HTERT RPE-1 (cell line): ENCODE measurements around the gene KCTD15.
"Not testable (repeated sequence)": the region's sequence is repeated elsewhere in the genome, so short reads cannot be mapped to it uniquely, and the experiment has no call there.

Experiments used
- in situ Hi-C: fragments of 300-500 bp; cut with MboI; formaldehyde crosslinking; loops from 4 replicates; pipeline ENCODE4 v1.14.3; 2020; ENCODE audit warnings: low sequenced_read_pairs

KCTD15 gene

GRCh38 chr19:33813391-33814101 is 16.9 kb downstream of the KCTD15 start:
- in situ Hi-C loops, result no loop called here

DNA sequence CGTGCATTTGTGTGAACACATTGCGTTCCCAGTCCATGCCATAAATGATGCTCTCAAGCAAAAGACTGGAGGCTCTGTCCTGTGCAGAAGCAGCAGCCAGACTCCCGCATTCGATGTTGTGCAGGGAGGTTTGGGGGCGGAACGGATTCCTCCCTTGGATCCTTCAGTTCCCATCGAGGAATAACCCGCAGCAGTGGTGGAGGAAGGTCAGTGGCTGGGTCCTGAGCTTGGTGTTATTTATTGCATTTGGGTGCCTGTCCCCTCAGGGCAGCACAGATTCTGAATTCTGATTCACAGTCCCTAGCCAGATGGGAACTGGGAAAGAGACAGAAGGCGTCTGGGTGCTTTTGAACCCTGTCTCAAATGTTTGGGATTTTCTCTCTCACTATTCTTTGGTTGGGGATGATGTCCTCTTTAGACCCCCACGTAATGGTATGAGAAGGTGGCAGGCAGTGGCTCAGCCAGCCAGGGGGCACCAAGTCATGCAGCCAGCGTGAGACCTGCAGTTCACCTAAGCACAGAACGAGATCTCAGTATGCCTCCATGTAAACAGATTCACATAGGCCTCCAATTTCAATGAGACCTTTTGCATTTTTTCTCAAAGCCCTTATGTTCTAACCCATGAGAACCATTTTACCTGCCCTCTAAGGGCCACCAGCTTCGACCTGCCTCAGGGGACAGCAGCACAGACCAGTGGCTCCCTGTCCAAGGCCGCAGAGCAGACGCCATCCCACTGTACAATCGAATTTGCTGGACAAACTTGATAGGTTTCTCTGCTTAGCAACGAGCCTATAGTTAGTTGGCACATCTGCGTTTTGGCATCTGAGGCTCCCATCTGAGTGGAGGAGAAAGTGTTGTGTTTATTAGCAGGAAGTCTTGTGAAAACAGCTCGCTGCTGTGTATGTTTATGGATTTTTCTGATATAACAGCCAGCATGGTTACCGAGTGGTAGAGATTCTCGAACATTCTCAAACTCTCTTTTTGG is 17.8 kb downstream of the KCTD15 start:
- in situ Hi-C loops, result no loop called here

DNA sequence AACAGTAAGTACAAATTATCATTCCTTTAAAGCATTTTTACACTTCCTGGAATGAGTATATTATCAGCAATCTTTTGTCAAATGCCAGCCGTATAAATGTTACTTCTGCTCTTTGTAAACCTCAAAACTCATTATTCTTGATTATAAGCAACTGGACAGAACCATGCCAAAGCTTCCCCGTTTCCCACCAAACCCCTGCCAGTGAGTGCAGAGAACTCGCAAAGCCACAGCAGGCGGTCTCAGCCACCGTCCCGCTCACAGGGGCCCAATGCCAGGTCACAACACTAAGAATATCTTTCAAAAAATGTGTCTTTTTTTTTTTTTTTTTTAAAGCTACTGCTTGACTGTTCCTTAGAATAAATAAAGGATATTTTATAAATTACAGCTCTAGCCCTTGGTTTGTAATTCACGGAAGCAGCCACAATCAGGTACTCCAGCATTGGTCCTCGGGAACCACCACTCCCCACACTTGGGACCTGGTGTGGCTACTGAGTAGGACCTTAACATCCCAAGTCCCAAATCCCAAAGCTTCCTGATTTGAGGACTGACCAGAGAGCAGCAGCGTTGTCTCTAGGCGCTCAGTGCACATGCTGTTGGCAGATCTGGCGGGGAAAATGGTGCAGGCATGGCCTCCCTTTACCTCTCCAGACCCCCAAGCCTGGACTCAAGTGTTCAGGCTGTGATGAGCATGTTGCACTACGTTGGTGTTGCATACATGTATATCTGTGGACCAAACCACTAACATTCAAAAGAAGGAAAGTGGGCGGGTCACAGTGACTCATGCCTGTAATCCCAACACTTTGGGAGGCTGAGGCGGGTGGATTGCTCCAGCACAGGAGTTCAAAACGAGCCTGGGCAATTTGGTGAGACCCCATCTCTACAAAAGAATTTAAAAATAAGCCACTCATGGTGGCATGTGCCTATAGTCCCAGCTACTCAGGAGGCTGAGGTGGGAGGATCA is 19.0 kb downstream of the KCTD15 start:
- in situ Hi-C loops, result no loop called here

DNA sequence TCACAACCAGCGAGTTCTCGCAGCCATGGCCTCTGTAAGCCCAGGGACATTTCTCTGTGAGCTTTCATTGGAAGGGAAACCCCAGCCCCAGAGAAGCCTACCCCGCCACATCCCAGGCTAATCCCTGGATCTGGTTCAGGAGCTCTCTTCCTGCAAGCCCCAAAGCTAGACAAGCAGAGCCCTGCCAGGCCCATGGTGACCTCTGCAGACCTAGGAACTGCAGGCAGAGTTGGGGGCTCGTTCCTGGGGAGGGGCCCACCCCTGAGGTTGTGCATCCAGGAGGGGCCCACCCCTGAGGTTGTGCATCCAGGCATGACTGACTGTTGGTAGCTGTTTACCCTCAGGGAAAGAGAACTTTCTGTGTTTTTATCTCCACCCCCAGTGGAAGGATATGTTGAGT is 21.7 kb downstream of the KCTD15 start:
- in situ Hi-C loops, result no loop called here

DNA sequence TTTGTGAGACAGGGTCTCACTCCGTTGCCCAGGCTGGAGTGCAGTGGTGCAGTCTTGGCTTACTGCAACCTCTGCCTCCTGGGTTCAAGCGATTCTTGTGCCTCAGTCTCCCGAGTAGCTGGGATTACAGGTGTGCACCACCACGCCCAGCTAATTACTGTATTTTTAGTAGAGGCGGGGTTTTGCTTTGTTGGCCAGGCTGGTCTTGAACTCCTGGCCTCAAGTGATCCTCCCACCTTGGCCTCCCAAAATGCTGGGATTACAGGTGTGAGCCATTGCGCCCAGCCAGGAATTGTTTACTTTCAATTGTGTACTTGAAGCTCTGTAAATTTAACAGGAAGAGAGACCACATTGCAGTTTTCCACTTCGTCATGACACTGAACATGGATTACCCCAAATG is 22.4 kb downstream of the KCTD15 start:
- in situ Hi-C loops, result not testable (repeated sequence)

- in situ Hi-C loops, result no loop called here
Measured at GRCh38 chr19:33819506-33819879, 22.8 kb downstream of the KCTD15 start.

DNA sequence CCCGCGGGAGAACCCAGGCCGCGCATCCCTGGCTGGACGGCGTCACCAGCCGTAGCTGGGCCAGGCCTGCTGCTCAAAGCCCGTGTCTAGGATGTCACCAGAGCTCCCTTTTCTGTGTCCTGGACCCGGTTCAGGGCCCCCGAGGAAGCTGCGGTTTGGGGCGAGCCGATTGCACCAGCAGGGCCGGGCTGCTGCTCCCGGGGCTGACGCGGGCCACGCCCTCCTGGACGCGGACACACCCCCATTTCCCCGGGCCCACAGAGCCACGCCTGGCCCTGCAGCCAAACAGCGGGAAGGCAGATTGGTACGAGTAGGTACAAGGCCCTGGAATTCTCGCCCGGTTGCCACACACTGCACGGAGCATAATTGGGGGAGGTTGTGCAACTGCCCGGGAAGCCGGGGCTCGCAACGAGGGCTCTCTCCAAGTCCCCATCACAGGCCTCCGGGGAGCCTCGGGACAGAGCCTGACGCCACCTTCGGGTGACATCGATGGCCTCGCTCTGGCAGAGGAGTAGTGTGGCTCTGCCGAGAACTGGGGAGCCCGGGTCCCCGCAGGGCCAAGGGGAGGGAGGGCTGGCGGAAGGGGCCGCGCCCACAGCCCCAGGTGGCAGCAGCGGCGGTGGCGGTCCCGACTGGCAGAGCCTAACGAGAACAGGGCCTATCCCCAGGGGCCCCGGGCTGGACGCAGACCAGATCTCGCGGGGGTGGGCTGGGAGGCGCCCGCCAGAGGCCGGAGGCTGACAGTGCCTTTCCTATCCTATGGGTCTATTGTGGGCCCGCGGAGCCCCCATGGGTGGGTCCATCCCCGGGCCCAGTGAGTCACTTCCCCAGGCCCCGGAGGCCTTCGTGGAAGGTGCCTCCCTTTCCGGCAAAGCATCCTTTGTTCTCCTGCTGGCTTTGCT is 23.5 kb downstream of the KCTD15 start:
- in situ Hi-C loops, result no loop called here

GRCh38 chr19:33821871-33822270 is 25.2 kb downstream of the KCTD15 start:
- in situ Hi-C loops, result no loop called here

DNA sequence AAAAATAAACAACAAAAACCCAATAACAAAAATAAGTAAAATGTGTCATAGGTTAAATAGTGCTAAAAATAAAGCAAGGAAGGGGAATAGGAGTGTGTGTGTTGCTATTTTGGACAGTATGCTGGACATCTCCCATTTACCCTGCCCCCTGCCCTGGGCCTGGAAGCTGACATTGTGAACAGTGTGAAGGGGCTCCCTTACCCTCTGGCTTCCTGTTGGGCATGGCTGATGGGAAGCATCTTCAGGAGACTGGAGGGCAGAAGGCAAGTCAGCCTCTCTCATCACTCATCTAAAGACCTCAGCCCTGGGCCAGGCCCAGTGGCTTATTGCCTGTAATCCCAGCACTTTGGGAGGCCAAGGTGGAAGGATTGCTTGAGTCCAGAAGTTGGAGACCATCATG is 26.7 kb downstream of the KCTD15 start:
- in situ Hi-C loops, result no loop called here

GRCh38 chr19:33825556-33825955 is 28.9 kb downstream of the KCTD15 start:
- in situ Hi-C loops, result no loop called here

- in situ Hi-C loops, result no loop called here
Measured at GRCh38 chr19:33826521-33826920, 29.9 kb downstream of the KCTD15 start.

GRCh38 chr19:33828266-33829075 is 31.8 kb downstream of the KCTD15 start:
- in situ Hi-C loops, result no loop called here

DNA sequence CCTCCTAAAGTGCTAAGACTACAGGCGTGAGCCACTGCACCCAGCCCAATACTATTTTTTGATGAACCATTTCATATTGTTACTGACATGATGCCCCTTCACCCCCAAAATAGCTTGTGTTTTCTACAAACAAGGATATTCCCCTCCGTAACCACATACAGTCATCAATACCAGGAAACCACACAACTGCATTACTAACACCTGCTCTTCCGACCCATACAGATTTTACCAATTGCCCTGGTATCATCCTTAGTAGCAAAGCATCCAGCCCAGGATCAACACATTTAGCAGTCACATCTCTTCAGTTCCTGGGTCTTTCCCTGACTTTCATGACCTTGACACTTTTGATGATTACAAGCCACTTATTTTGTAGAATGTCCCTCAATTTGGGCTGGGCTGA is 33.6 kb downstream of the KCTD15 start:
- in situ Hi-C loops, result no loop called here

- in situ Hi-C loops, result no loop called here
Measured at GRCh38 chr19:33831825-33832224, 35.2 kb downstream of the KCTD15 start.

- in situ Hi-C loops, result no loop called here
Measured at GRCh38 chr19:33832633-33833032, 36.0 kb downstream of the KCTD15 start.

DNA sequence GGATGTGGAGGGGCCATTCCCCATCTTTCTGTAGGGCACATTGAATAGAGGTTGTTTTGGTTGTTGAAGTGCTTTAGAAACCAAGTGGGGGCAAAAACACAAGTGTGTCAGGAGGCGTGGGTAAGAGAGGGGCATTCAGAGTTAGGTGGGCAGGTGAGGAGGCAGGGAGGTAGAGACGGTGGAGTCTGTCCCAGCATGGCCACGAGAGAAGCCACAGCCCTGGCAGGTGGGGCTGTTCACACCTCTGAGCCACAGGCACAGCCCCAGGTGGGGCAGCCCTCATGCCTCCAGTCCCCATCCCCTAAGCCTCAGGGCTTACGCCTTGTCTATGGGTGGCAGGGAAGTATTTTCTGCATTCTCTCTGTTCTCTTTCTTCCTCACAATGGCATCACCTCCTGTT is 43.7 kb downstream of the KCTD15 start:
- in situ Hi-C loops, result no loop called here

GRCh38 chr19:33840783-33841182 is 44.1 kb downstream of the KCTD15 start:
- in situ Hi-C loops, result no loop called here

- in situ Hi-C loops, result no loop called here
Measured at GRCh38 chr19:33841685-33842084, 45.0 kb downstream of the KCTD15 start.

DNA sequence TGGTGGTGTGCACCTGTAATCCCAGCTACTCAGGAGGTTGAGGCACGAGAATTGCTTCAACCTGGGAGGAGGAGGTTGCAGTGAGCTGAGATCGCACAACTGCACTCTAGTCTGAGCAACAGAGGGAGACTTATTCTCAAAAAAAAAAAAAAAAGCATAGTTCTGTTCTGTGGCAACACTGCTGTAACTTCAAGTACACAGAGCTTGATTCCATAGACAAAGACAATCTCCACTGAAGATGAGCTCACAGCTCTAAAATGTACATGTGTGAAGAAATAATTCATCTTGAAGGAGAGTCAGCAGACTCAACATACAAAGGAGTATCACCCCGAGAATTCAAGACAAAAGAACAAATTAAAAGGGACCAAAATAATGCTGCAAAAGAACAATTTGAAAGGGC is 47.8 kb downstream of the KCTD15 start:
- in situ Hi-C loops, result no loop called here
